HG02759 (cell line): Measurements from ENCODE around the gene PDE8B.

Experiments
- ATAC-seq: cut with Tn5 transposase; IDR thresholded peaks from one replicate; pipeline ENCODE4 v1.9.1; 2021; ENCODE audit warnings: mild to moderate bottlenecking, moderate library complexity; ENCODE audit not compliant: unreplicated experiment

PDE8B gene

GRCh38 chr5:77316871-77317661 is 106.6 kb downstream of the PDE8B start:
- ATAC-seq = no peak

- ATAC-seq = no peak
Measured at GRCh38 chr5:77318060-77318459, 107.6 kb downstream of the PDE8B start.

- ATAC-seq = no peak
Measured at GRCh38 chr5:77319117-77319804, 108.8 kb downstream of the PDE8B start.

- ATAC-seq = no peak
Measured at GRCh38 chr5:77321793-77322394, 111.4 kb downstream of the PDE8B start.

GRCh38 chr5:77322406-77322805 is 111.9 kb downstream of the PDE8B start:
- no peak for ATAC-seq

- ATAC-seq = no peak
Measured at GRCh38 chr5:77325921-77326541, 115.6 kb downstream of the PDE8B start.

- no peak for ATAC-seq
Measured at GRCh38 chr5:77326986-77327734, 116.7 kb downstream of the PDE8B start.

- ATAC-seq = no peak
Measured at GRCh38 chr5:77328930-77329647, 118.6 kb downstream of the PDE8B start.

- no peak for ATAC-seq
Measured at GRCh38 chr5:77329664-77330430, 119.4 kb downstream of the PDE8B start.

- no peak for ATAC-seq
Measured at GRCh38 chr5:77333036-77333435, 122.6 kb downstream of the PDE8B start.

GRCh38 chr5:77333451-77334123 is 123.1 kb downstream of the PDE8B start:
- no peak for ATAC-seq

GRCh38 chr5:77337246-77337645 is 126.8 kb downstream of the PDE8B start:
- no peak for ATAC-seq

GRCh38 chr5:77337686-77338085 is 127.2 kb downstream of the PDE8B start:
- no peak for ATAC-seq

- ATAC-seq = no peak
Measured at GRCh38 chr5:77339337-77339890, 128.9 kb downstream of the PDE8B start.

- ATAC-seq = no peak
Measured at GRCh38 chr5:77343165-77343564, 132.7 kb downstream of the PDE8B start.

- ATAC-seq = no peak
Measured at GRCh38 chr5:77347435-77348098, 137.1 kb downstream of the PDE8B start.

GRCh38 chr5:77353251-77353650 is 142.8 kb downstream of the PDE8B start:
- ATAC-seq = no peak

- ATAC-seq = no peak
Measured at GRCh38 chr5:77354454-77354853, 144.0 kb downstream of the PDE8B start.
